ENCODE results near the gene ABI2.
"Not testable (repeated sequence)": the region's sequence is repeated elsewhere in the genome, so short reads cannot be mapped to it uniquely, and the experiment has no call there.

The ABI2 gene

DNA sequence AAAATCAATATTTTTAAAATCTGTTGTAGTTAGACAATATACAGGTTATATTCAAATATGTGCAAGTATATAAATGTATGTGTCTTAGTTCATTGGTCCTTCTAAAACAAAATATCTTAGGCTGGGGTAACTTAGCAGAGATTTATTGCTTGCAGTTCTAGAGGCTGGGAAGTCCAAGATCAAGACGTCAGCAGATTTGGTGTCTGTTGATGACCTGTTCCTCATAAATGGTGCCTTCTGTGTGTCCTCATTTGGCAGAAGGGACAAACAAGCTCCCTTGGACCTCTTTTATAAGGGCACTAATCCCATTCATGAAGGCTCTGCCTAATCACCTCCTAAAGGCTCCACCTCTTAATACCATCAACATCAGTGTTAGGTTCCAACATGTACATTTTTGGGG, 31.3 kb downstream of the ABI2 start:
- H3K27ac ChIP-seq, result no peak overlapping the region
- no peak for TF ChIP-seq ZFX (IDR thresholded peaks at IDR 0.05; ENCODE audit: borderline replicate concordance)
- TF ChIP-seq CTCF (IDR thresholded peaks at IDR 0.05), result no peak

DNA sequence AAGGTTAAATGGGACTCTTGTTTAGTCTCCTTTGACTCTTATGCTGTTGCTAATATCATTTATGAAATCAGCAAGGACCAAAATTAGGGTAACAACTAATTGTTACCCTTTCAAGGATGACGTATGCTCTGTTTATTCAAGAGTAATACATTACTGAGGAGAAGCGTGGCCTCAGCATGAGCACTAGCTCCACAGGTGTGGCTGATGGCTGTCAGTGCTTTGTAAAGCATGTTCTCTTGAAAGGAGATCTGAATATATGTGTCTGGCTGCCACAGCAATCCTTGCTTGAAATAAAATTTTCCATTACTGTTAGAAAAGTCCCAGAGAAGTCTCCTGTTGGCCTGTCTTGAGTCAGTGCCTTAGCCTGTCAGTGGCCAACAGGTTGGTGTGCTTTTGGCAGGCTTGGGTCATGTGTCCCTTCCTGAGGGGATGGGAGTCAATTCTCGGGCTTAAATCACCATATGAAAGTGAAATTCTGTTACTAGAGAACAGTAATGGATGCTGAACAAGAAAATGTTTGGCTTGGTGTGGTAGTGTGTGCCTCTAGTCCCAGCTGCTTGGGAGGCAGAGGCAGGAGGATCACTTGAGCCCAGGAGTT, 32.7 kb downstream of the ABI2 start:
- no peak for TF ChIP-seq ZFX (IDR thresholded peaks at IDR 0.05; ENCODE audit: borderline replicate concordance)
- H3K27ac ChIP-seq, result no peak overlapping the region

DNA sequence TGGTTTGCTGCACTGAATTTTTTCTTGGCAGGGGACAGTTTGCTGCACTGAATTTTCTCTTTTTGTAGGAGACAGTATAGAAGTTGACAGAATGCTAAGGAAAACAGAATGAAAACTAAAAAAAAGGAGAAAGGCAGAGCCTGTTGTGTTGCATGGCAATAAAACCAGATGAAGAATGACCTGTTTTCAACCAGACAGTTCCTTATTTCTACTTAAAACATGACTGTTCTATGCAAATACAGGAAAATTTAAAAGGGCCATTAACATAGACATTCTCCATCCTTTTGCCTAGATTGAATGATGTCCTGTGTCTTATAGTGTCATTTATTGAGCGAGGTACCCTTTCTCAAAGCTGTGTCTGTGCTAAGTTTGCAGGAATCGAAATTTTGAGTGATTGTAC, 33.3 kb downstream of the ABI2 start:
- H3K27ac ChIP-seq, result no peak overlapping the region
- TF ChIP-seq ZFX (IDR thresholded peaks at IDR 0.05; ENCODE audit: borderline replicate concordance) (no peak), CTCF (IDR thresholded peaks at IDR 0.05) (no peak)

DNA sequence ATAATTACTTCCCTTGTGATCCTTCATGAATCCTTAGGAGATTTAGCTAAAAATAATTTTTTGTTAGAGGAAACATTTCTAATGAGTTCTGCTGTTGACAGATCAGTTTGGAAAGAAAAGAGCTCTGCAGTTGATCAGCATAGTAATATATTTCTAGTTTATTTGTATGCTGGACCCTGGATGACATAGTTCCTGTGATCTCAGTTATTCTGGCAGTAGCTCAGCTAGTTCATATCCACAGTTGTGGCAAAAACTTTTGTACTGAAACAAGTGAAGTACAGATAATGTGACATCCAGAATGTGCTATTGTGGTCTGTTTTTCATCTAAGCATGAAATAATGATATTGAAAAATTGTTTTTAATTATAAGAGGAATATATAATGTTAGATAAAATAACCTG, 33.7 kb downstream of the ABI2 start:
- no peak overlapping the region for H3K27ac ChIP-seq
- TF ChIP-seq ZFX (IDR thresholded peaks at IDR 0.05; ENCODE audit: borderline replicate concordance), result no peak
- TF ChIP-seq CTCF (IDR thresholded peaks at IDR 0.05), result no peak

GRCh38 chr2:203366639-203367466, 38.7 kb downstream of the ABI2 start:
- TF ChIP-seq CTCF (IDR thresholded peaks at IDR 0.05) (no peak), ZFX (IDR thresholded peaks at IDR 0.05; ENCODE audit: borderline replicate concordance) (no peak)

GRCh38 chr2:203372706-203373105, 44.5 kb downstream of the ABI2 start:
- H3K27ac ChIP-seq, result not testable (repeated sequence)

More at GRCh38 chr2:203366639-203367466, 38.7 kb downstream of the ABI2 start:
- H3K27ac ChIP-seq, result no peak overlapping the region

DNA sequence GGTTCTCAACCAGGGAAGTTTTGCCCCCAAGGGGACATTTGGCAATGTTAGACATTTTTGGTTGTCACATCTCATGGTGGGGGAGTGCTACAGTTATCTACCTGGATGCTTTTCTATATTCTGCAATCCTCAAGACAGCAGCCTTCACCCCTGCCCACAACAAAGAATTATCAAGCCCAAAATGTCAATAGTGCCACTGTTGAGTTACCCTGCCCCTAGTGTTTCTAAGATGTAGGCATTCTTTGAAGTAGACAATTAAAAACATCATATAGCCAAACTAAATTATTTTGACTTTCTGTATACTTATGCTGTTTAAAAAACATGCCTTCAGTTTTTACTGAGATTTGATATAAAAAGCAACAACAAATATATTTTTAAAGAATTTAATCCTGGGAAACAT, 48.0 kb downstream of the ABI2 start:
- H3K27ac ChIP-seq, result no peak overlapping the region
- TF ChIP-seq CTCF (IDR thresholded peaks at IDR 0.05), result no peak
- no peak for TF ChIP-seq ZFX (IDR thresholded peaks at IDR 0.05; ENCODE audit: borderline replicate concordance)

DNA sequence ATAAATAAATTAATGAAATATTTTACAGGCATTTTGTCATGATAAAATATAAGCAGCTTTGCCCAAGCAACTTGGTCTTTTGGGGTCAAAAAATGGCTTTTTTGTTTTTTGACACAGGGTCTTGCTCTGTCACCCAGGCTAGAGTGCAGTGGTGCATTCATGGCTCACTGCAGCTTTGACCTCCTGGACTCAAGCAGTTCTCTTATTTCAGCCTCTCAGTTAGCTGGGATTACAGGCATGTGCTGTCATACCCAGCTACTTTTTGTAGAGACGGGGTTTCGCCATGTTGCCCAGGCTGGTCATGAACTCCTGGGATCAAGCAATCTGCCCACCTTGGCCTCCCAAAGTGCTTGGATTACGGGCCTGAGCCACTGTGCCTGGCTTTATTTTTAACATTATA, 51.0 kb downstream of the ABI2 start:
- no peak for TF ChIP-seq ZFX (IDR thresholded peaks at IDR 0.05; ENCODE audit: borderline replicate concordance)
- TF ChIP-seq CTCF (IDR thresholded peaks at IDR 0.05), result no peak
- no peak overlapping the region for H3K27ac ChIP-seq
